ENCODE measurements around the gene GRB2. TPM values are rescaled to one million over a fixed set of nuclear protein-coding genes. Genes with fewer than 3 reads are reported as not detected.

The GRB2 gene
- polyA plus RNA-seq, 2 of the 4 experiments (the other 2 are of a cell fraction) = 91.4 to 91.9 TPM

GRCh38 chr17:75410141-75410540 lies 4.7 kb upstream of the GRB2 start:
- WGBS (ENCODE audit: missing lambda C conversion rate) = 48% methylated on average over 4 of the region's 4 CpGs
- CTCF ChIA-PET = interaction anchor here (0.8 to 13.5 kb wide), 10 partner anchors 15 to 491 kb away, joined by 3 to 272 read pairs (median 3); partner anchors contain the start of gene MIF4GD

DNA sequence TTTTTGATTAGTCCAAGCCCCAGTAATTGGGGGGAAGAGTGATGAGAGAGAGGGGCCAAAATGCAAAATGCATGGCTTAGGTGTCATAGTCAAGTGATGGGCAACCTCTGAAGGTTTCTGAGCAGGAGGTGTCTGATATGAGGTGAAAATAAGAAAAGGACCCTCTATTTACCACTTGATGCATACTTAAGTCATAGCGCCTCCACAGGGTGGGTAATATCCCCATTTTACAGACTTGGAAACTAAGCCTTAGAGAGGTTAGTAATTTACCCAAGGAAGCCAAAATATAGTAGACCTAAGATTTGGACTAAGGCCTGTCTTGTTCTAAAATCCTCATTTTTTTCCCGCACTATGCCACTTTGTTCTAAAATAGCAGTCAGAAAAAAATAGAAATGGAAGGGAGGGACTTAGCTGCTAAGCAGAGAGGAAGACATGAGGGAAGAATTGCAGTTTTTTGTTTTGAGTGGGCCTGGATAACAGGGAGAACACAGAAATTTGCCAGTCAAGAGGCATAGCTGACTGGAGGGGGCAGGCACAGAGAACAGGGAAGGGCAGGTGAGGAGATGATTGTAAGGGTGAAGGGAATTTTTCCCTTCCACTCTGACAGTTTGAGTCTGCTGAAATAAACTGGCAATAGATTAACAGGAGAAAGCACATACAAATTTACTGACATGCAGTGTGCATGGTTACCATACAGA lies 2.3 kb upstream of the GRB2 start:
- POLR2A ChIA-PET = interaction anchor here (0.7 kb wide), 1 partner anchor 147 kb away, joined by 3 read pairs; no protein-coding TSS in a partner anchor
- FAIRE-seq (no peak), DNase-seq (ENCODE audit: low read depth in 1 of 2, low spot score in 1 of 2) (no peak)
- TF ChIP-seq POLR2AphosphoS2 (conservative IDR thresholded peaks at IDR 0.05; ENCODE audit: low read length) = no peak
- TF ChIP-seq ZNF302 (CRISPR knock-in tag; IDR thresholded peaks at IDR 0.05) = no peak
- TF ChIP-seq EP300 (IDR thresholded peaks at IDR 0.05) = no peak
- TF ChIP-seq NPAS2 (CRISPR knock-in tag; IDR thresholded peaks at IDR 0.05; ENCODE audit: borderline replicate concordance) = no peak
- TF ChIP-seq CBX2 (IDR thresholded peaks at IDR 0.05; ENCODE audit: borderline replicate concordance, low read depth) = no peak
- TF ChIP-seq, protein P1, sequence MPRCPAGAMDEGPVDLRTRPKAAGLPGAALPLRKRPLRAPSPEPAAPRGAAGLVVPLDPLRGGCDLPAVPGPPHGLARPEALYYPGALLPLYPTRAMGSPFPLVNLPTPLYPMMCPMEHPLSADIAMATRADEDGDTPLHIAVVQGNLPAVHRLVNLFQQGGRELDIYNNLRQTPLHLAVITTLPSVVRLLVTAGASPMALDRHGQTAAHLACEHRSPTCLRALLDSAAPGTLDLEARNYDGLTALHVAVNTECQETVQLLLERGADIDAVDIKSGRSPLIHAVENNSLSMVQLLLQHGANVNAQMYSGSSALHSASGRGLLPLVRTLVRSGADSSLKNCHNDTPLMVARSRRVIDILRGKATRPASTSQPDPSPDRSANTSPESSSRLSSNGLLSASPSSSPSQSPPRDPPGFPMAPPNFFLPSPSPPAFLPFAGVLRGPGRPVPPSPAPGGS (IDR thresholded peaks at IDR 0.05) = no peak
- no peak for TF ChIP-seq REST (IDR thresholded peaks at IDR 0.05)

More at GRCh38 chr17:75410141-75410540, 4.7 kb upstream of the GRB2 start:
- Histone ChIP-seq H3K9me3 (no peaks in the 10 kb centered on the region), H3K27ac (no peak overlapping the region), H3K4me2 (no peak overlapping the region), H3K4me1 (0 out of 3 replicates have a peak, but pooled peaks cover 4% of the 10 kb centered on the region), H3K4me3 (no peak overlapping the region)
- POLR2A ChIA-PET = no interaction called here
- FAIRE-seq = no peak
- DNase-seq (ENCODE audit: low read depth in 1 of 2, low spot score in 1 of 2) = no peak
- ATAC-seq = no peak
- TF ChIP-seq HEYL (CRISPR knock-in tag; IDR thresholded peaks at IDR 0.05) = no peak
- no peak for TF ChIP-seq TP53 (CRISPR knock-in tag; IDR thresholded peaks at IDR 0.05)
- TF ChIP-seq, protein P2, sequence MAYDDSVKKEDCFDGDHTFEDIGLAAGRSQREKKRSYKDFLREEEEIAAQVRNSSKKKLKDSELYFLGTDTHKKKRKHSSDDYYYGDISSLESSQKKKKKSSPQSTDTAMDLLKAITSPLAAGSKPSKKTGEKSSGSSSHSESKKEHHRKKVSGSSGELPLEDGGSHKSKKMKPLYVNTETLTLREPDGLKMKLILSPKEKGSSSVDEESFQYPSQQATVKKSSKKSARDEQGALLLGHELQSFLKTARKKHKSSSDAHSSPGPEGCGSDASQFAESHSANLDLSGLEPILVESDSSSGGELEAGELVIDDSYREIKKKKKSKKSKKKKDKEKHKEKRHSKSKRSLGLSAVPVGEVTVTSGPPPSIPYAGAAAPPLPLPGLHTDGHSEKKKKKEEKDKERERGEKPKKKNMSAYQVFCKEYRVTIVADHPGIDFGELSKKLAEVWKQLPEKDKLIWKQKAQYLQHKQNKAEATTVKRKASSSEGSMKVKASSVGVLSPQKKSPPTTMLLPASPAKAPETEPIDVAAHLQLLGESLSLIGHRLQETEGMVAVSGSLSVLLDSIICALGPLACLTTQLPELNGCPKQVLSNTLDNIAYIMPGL (CRISPR knock-in tag; IDR thresholded peaks at IDR 0.05; ENCODE audit: borderline replicate concordance) = no peak
- no peak for TF ChIP-seq MYC (IDR thresholded peaks at IDR 0.05; ENCODE audit: borderline replicate concordance, low read length)
- no peak for TF ChIP-seq CEBPB (IDR thresholded peaks at IDR 0.05)
- TF ChIP-seq MAZ (IDR thresholded peaks at IDR 0.05; ENCODE audit: borderline replicate concordance, low read depth, low read length) = no peak
- no peak for TF ChIP-seq RCOR1 (IDR thresholded peaks at IDR 0.05; ENCODE audit: low read depth, low read length)
- no peak for TF ChIP-seq ZNF302 (CRISPR knock-in tag; IDR thresholded peaks at IDR 0.05)
- TF ChIP-seq REST (IDR thresholded peaks at IDR 0.05) = no peak
- no peak for TF ChIP-seq RNF2 (IDR thresholded peaks at IDR 0.05; ENCODE audit: borderline replicate concordance, low read depth)
- no peak for TF ChIP-seq EHF (CRISPR knock-in tag; IDR thresholded peaks at IDR 0.05)
- TF ChIP-seq ZSCAN20 (CRISPR knock-in tag; IDR thresholded peaks at IDR 0.05) = no peak
- TF ChIP-seq FOSL2 (IDR thresholded peaks at IDR 0.05) = no peak
- TF ChIP-seq FOSL2 (CRISPR knock-in tag; IDR thresholded peaks at IDR 0.05) = no peak
- no peak for TF ChIP-seq FOXS1 (CRISPR knock-in tag; IDR thresholded peaks at IDR 0.05)
- no peak for TF ChIP-seq SMC3 (IDR thresholded peaks at IDR 0.05)
- TF ChIP-seq KDM5A (IDR thresholded peaks at IDR 0.05) = no peak
- no peak for TF ChIP-seq CHD4 (IDR thresholded peaks at IDR 0.05; ENCODE audit: borderline replicate concordance)
- TF ChIP-seq, protein P3, sequence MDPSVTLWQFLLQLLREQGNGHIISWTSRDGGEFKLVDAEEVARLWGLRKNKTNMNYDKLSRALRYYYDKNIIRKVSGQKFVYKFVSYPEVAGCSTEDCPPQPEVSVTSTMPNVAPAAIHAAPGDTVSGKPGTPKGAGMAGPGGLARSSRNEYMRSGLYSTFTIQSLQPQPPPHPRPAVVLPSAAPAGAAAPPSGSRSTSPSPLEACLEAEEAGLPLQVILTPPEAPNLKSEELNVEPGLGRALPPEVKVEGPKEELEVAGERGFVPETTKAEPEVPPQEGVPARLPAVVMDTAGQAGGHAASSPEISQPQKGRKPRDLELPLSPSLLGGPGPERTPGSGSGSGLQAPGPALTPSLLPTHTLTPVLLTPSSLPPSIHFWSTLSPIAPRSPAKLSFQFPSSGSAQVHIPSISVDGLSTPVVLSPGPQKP (IDR thresholded peaks at IDR 0.05; ENCODE audit: low read depth, low read length) = no peak
- no peak for TF ChIP-seq ESRRA (IDR thresholded peaks at IDR 0.05; ENCODE audit: borderline replicate concordance, low read length)
- no peak for TF ChIP-seq FOSB (CRISPR knock-in tag; IDR thresholded peaks at IDR 0.05)

More for the DNA sequence above, 2.3 kb upstream of the GRB2 start:
- no peak for ATAC-seq
- no peak overlapping the region for H3K4me2 ChIP-seq
- peaks cover 13% of the 10 kb centered on the region; the same call in 1 of the 3 replicates for H3K4me1 ChIP-seq
- H3K9me3 ChIP-seq = no peaks in the 10 kb centered on the region
- no peak overlapping the region for H3K4me3 ChIP-seq
- WGBS (ENCODE audit: missing lambda C conversion rate) = 81% methylated on average over 2 of the region's 2 CpGs
- CTCF ChIA-PET = interaction anchor here (0.7 to 13.5 kb wide), 12 partner anchors 17 to 277 kb away, joined by 3 to 272 read pairs (median 4); partner anchors contain the start of genes MIF4GD and TSEN54
- H3K27ac ChIP-seq = no peak overlapping the region
